Ureter (tissue), 1 donor: ENCODE data around the gene UBQLN4. TPM values are rescaled to one million over a fixed set of nuclear protein-coding genes. Genes with fewer than 3 reads are reported as not detected.
A peak's percentile ranks its signal among the peaks of the same experiment; 100 is the strongest.

ENCODE experiments used
- DNase-seq: peaks from one replicate; pipeline ENCODE4 v3.0.0-alpha.2; 2020; ENCODE audit warnings: low spot score
- total RNA-seq: library from RNA; stranded (reverse); gene quantifications from one replicate; pipeline ENCODE4 v1.2.4, GENCODE V29; 2023
- donor health status: DM: yes; HTN: yes; CAD: no.

UBQLN4 gene
- 40.0 TPM for total RNA-seq

DNA sequence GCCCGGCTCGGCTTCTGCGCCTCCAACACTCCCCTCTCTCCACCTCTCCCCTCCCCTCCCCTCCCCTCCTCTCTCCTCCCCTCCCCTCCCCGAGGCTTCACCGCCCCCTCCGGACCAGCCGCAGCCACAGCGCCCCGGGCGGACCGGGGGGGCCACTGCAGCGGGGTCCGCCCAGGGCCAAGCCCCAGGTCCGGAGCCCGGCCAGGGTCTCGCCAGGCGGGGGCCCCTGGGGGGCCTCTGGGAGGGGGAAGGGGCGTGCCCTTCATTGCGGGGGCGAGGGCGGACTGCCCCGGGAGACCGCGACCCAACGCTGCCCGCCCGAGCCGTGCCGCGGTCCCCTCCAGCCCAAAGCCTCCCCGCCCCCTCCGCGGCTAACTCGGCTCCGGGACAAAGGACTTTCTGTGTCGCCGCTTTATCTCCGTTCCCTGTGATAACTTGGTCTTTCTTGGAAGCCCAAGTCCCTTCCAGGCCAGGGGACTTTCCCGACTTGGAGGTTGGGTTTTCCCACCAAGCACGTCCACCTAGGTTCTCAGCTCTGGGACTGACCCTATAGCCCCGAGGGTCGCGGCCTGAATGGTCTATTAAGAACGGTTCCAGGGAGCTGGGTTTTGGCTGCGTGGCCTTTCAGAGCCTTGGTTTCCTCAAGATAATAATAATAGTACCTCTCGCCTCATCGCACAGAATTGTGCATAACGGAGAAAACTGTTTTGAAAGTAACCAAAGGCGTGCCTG is at the start of gene UBQLN4:
TSS of gene UBQLN4 (minus strand) at position 31 of the 732 bp plus-strand sequence. CDS start 97 bp downstream, outside the sequence.
- DNase-seq: peak; percentile 92

DNA sequence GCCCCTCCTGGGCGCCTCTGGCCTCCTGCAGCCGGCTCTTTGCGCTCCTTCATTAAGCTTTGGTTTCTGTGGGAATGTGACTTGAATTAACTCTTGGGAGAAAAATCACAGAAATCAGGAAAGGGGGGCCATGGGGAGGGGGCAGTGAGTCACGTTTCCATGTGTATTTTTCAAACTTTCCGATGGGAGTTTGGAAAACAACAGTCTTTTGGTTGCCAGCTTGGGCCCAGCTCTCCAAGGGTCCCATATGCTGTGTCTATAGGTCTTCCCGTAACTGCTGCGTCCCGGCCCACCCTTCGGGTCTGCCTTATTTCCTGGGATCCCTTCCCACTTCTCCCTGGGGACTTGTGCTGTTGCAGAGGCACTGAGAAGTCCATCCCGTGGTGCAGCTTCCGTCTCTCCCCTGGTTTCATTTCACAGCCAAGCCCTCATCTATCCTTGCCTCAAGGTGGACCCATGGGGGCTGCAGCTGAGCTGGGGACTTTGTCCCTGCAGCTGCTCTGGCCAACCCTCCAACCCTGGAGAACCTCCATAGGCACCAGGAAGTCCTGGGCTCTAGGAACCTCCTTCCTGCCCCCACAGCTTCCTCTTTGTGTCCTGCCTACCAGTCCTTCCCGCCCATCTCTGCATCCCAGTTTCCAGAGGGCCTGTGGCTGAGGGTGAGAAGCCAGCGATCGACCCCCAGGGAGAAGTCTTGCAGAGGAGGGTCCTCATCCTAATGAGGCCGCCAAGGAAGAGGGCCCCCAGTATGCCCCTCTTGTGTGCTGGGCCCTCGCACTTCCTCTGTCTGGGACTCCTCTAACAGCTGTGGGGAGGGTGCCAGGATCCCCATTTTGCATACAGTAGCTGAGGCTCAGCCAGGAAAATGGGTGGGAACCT is 49.3 kb upstream of the UBQLN4 start:
- no peak for DNase-seq

DNA sequence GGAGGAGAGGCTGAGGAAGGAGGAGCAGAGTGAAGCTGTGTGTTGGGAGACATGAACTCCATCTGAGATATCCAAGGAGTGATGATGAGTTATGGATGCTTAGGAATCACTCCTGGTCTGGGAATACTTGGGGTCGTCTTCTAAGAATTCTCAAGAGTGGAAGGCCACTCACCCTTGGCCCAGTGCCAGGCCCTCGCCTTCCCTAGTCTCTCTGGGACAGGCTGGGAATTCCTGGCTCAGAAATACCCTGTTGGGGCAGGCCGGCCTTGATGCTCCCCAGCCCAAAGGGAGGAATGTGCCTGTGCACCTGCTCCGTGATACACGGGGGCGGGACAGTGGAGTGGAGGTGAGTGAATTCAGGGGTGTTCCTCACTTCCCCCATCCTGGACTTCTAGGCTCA is 48.3 kb upstream of the UBQLN4 start:
- no peak for DNase-seq

DNA sequence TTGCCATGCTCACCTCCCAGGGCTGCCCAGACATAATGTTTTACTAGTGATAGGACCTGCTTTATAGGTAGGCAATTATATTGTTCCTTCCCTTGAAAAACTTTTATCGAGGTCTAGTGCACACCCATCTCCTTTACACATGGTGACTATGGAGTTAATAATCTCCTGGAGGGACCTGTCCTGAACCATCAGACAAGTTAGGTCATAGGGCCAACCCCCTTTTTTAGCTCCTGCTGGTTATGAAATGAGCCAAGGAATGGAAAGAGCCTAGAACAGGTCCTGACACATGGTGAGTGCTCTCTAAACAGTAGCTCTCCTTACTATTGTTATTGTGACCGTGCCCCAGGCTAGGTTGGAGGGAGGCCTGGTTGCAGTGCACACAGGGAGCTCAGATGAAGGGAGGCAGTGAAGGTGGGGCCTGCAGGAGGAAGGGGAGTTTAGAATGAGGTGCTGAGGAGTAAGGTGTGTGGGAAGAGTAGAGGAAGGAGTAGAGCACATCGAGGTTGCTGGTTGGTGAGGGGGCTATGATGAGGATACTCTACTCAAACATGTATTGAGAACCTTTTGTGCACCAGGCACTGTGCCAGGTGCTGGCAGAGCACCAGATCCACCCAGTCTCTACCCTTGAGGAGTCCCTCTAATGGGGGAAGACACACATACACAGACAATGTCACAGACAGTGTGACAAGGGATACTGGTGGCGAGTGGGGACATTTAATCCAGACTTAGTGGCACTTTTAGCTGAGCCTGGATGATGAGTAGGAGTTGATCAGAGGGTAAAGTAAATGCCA is 46.8 kb upstream of the UBQLN4 start:
- DNase-seq: no peak

DNA sequence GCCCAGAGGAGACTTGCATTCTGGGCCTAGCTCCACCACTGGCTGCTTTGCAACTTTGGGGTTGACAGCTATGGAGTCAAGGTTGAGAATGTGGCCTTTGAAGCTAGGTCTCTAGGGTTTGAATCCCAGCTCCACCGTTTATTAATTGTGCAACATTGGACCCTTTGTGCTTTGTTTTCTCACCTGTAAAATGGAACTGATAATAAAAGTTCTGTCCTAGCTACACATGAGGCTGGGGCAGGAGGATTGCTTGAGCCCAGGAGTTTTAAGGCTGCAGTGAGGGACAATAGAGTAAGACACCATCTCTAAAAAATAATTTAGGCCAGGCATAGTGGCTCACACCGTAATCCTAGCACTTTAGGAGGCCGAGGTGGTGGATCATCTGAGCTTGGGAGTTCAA is 45.7 kb upstream of the UBQLN4 start:
- DNase-seq: no peak

DNA sequence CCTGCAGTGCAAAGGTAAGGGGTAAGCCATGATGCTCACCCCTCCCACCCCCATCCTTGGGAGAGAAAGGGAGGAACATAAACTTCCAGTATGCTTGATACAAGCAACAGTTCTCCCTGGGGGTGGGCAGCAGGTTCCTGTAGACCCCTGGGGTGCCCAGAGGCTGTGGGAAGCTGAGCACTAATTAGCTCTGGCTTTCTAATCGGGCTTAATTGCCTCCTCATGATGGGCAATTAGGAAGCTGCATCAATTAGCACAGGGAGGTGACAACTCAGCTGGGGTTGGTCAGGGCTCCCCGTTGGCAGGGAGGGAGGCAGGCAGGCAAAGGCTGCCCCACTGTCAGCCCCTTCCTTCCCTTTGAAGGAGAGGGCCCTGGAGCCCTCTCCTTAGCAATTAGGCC is 45.2 kb upstream of the UBQLN4 start:
- no peak for DNase-seq

DNA sequence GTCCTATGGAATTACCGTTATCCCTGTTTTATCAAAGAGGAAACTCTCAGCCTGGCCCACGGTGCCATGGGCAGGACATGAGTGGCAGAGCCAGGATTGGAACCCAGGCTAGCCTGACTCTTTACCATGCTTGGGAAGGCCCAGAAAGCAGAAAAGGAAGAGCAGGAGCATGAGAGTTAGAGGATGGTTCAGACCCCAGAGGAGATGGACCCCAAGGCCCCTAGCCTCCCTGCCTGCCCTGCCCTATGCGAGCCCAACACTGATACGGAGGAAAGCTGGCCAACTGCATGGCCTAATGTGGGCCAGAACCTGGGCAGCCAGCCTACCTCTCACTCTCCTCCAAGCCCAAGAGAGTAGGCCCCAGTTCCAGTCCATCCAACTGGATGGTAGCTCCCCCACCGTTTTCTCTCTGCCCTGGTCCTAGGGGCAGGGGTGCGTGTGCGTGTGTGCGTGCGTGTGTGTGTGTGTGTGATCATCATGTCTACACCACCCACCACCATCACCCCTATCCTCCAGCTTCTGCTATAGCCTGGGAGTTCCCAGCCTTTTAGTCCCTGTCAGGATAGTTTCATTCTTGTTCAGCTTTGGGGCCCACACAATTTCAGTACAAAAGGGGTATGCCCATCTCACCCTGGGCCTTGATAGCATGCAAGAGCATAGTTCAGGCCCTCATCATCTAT is 44.0 kb upstream of the UBQLN4 start:
- no peak for DNase-seq

DNA sequence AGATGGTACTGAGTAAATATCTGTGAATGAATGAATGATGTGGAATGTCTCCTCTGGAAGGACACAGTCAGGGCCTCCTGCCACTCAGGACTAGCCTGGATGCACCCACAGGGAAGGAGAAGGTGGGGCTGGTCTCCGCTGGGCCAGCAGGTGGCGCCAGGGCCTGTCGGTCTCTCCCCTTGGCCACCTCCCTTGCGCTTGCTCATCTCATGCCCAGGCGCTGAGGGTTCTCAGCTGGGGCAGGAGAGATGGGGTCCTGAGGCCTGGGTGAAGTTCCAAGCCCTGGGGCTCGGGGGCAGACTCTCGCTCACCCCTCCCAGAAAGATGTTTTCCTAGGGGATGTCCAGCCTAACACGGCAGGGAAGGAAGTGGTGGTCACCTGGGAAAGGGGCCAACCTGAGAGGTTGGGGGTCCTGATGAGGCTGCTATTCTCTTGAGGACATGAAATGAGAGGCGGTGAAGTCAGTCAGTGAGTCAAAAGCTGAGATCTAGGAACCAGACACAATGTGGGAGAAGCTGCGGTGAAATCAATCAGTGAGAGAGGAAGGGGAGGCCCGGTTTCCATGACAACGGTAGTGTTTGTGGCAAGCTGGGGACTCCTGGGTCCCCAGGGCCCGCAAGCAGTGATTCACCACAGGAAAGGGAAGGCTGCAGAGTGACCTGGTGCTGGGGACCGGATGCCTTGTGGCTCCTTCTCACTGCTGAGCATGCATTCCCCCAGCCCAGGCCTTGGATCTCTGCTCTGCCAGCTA is 43.2 kb upstream of the UBQLN4 start:
- peak; percentile 93 for DNase-seq

DNA sequence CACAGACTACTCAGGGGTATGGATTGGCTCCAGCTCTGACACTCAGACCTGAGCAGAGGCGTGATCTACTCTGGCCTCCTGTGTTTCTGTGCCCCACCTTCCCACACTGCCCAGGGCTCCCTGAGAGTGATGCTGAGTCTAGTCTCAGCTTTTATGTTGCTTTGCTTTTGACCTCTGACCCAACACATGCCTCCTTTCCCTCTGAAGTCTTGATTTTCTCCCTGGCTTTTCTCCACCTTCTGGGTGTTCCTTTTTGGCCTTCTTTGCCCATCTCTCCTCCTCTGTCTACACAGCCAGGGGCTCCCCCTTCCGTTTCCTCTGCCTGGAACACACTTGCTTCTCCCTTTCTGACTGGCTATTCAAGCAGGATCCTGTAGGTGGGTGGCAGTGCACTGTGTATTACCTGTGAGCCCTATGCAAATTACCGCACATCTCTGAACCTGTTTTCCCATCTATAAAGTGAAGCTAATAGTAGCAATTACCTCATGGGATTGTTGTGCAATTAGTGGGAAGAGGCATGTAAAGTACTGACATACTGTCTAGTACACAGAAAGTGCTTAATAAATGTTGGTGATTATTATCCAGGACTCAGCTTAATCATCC is 42.4 kb upstream of the UBQLN4 start:
- no peak for DNase-seq

DNA sequence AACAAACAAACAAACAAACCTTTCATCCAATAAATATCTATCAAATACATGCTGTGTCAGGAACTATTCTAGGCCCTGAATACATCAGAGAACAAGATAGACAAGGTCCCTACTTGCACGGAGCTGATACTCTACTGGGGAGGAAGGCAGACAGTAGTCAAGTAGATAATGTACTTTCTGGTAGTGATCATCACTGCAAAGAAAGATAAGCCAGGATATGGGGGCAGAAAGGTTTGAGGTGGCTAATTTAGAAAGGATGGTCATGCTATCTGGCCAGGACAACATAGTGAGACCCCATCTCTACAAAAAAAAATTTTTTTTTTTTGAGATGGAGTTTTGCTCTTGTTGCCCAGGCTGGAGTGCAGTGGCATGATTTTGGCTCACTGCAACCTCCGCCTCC is 38.0 kb upstream of the UBQLN4 start:
- DNase-seq: no peak

DNA sequence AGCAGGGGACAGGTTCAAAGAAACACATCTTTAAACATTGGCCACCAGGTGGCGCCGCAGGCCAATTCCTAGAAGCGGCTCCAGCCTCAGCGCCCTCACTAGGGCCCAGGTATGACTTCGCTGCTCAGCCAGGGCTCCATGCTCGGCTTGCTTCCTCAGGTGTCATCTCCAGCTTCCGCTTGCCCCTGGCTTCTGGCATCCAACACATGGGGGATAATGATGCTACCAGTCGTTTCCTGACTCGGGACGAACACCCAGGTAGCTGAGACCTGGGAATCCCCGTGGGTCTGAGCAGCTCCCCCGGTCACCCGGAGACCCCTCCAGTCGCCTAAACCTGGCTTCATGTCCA is 37.2 kb upstream of the UBQLN4 start:
- peak; percentile 89 for DNase-seq

DNA sequence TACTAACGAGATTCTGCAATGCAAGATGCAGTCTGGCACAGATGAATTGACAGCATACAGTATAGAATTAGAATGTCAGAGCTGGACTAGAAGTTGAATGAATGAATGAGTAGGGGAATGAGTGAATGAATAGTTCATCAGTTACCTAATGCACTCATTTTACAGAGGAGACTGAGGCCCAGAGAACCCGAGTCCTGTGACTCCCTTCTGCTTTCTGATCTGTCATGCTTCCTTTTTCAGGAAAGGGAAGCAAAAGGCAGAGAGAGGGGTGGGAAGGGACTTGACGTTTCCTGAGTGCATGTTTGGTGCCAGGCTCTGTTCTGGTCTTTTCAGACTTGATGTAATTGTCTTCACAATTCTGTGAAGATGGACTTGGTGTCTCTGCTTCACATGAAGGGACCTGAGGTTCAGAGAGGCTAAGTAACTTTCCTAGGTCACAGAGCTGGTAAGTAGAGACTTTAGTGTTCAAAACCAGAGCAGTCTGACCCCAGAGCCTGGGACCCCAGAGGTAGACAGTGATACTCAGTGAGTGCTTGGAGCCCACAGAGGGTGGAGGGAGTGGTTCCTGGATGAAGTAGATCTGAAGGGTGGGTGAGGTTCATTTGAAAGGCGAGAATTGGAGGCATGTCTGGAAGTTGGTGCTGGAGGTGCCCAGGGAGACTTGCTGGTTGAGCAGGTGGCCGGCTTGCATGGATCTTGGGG is 36.7 kb upstream of the UBQLN4 start:
- no peak for DNase-seq

DNA sequence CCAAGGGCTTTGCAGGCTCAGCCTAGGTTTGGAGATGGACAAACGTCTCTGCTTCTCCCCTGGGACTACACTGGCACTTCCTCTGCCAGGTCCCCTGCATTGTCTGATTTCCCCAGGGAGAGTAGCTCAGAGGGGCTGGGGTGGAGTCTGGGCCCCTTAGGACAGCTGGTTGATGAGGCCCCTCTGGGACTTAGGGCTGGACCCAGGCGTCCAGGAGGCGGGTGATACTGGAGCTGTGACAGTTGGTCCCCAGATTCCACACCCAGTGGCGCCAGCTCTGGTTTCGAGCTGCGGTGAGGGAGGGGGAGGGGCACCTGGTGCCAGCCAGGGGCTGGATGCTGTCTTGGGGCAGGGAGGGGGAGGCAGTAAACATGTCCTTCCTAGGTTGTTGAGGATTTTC is 36.1 kb upstream of the UBQLN4 start:
- no peak for DNase-seq

DNA sequence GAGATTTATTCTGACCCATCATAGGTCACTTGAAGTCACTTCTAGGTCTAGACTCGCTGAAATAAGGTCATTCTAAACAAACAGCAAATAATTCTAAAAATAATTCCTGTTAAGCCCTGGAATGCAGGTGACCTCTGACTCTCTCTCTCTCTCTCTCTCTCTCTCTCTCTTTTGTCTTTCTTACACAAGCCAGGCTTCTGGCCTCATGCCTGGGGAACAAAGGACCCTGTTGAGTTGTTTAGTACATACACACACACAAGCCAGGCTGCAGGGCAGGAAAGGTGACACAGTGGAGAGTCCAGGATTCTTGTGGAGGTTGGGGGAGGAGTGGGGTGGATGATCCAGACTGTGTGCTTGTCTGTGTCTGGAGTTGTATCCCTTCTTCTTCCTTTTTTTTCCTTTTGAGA is 32.7 kb upstream of the UBQLN4 start:
- DNase-seq: no peak

DNA sequence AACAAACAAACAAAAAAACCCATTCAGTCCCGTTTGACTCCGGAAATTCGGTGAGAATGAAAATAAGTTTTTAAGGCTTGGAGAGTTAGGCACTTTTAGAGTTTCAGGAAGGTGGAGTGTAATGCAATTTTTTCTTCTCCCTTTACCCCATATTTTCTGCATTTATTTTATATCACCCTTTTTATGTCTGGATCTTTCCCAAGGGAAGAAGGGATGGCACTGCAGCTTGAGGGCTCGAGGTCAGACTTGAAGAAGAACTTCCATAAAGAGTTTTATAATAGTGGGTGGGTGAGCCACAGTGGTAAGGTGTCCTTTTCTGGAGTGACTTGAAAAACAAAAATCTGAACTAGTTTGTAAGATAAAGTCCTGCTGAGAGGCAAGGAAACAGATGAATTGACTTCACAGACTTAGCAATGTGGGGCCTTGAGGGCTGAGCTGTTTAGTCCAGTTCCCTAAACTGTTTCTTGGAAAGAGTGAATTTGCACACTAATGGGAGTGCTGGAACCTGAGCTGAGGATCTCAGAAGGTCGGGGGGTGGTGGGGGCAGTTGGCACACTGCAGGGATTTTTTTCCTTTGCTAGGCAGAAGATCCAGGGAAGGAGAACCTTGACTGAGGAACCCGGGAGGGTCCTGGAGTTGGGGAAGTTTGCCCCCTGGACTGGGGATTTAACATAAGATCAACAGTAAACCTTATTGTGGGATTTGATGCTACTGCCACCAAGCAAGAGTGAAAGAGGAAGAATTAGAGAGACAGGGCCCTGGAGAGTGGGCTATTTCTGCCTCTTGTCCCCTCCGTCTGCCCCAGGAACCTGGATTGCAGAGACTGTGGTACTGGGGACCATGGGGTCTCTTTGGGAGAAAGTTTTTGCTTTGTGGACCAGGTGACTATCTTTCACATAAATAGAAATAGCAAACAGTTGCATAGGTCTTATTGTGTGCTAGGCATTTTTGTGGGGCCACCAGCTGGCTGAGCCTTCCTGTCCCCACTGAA is 30.5 kb upstream of the UBQLN4 start:
- no peak for DNase-seq

DNA sequence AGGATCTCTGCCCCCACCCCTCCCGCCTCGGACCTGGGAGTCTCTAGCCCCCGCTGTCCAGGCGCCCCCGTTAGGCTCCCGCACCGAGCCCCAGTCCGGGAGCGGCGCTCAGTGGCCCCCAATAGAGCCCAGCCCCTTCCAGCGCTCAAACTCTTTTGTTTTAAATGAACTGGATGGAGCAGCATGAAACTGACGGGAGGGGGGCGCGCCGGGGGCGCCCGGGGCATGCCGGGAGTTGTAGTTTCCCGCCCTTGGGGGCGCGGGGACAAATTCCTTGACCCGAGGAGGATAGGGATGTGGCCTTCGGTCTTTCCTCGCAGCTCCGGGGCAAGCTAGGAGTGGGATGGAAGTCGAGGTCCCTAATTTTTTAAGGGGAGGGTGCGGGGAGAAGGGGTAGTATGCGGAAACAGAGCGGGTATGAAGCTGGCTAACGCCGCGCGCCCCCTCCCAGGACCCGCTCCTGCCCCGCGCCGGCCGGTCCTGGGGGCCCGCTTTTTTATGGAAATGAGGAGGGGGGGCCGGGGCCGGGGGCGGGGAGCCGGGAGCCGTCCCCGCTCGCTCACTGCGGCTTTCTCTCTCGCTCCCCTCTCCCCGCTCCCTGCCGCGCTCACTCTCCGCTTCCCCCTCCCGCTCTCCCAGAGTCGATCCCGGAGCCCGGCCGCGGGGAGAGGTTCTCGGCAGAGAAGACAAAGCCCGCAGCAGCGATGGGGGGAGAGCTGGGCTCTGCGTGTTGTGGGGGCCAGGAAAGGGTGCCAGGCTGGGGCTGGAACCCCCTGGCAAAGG is 28.9 kb upstream of the UBQLN4 start, which contains the start of gene MEX3A:
TSS of gene MEX3A (minus strand) at position 157 of the 783 bp plus-strand sequence. CDS start 467 bp downstream, outside the sequence.
- DNase-seq: peak; percentile 74

DNA sequence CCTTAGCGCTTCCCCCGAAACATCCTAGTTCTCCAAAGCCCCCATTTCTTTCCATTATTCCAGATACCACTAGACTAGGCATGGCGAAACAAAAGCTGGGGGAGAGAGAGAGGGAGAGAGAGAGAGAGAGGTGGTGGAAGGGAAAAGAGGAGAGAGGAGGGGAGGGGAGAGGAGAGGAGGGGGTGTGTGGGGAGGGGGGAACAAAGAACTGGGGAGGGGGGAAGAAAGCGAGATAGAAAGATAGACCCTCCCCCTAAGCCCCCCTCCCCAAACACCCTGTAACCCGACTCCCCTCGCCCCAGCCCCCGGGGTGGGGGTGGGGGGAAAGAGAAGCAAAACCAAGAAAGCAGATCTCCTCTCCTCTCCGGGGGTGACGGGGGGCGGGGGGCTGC is 28.3 kb upstream of the UBQLN4 start:
- DNase-seq: no peak
